ENCODE results near the gene TFEB.

- TF ChIP-seq CTCF (optimal IDR thresholded peaks at IDR 0.05 in 1 of 3, IDR thresholded peaks at IDR 0.05 in 1 of 3, conservative IDR thresholded peaks at IDR 0.05 in 1 of 3; ENCODE audit: extremely low read depth in 1 of 3, insufficient read depth in 2 of 3, low read length in 3 of 3), result no peak
- no peak for TF ChIP-seq EZH2 (IDR thresholded peaks at IDR 0.05; ENCODE audit: low read length)
Measured at GRCh38 chr6:41784581-41785171, 49.3 kb upstream of the TFEB start.
